GM19467 (cell line): ENCODE results near the gene NPAS1.
"Not testable (repeated sequence)": the region's sequence is repeated elsewhere in the genome, so short reads cannot be mapped to it uniquely, and the experiment has no call there.

Experiments
- ATAC-seq: cut with Tn5 transposase; IDR thresholded peaks from one replicate; pipeline ENCODE4 v1.9.1; 2021; ENCODE audit warnings: mild to moderate bottlenecking, moderate library complexity; ENCODE audit not compliant: unreplicated experiment

Gene NPAS1

DNA sequence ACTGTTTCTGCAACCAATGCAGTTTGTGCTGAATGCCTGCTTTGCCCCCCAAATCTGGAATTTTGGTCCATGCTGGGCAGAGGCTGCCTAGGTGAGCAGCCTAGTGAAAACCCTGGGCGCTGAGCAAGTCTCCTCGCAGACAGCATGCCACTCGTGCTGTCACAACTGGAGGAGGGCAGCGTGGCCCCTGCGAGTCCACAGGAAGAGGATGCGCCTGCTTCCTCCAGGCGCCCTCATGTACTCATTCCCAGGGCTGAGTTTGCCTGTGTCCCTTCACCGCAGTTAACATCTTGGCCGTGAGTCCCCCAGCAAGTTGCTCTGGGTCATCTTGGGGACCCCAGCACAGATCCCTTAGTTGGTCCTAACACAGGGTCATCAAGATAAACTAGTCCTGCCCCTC, 55.0 kb downstream of the NPAS1 start:
- no peak for ATAC-seq

GRCh38 chr19:47075179-47075810, 55.7 kb downstream of the NPAS1 start:
- ATAC-seq: no peak

GRCh38 chr19:47075941-47076340, 56.3 kb downstream of the NPAS1 start:
- ATAC-seq: no peak

- ATAC-seq: not testable (repeated sequence)
Observed at GRCh38 chr19:47078351-47078750, 58.7 kb downstream of the NPAS1 start.

DNA sequence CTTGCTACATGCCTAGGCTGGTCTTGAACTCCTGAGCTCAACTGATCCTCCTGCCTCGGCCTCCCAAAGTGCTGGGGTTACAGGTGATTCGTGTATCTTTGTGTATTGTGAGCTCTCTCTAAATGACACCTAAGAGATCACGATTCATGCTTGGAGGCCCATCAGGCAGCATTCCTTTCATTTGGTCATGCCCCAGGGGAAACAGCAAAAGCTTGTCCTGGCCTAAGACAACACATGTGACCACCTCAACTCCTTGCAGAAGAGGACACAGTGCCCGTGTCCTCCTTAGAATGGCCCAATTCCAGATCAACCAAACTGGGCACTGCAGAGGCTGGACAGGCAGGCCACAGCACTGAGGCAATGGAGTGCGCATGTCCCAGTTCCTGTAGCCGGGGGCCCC, 61.5 kb downstream of the NPAS1 start:
- no peak for ATAC-seq

- ATAC-seq: no peak
Observed at GRCh38 chr19:47082493-47082892, 62.9 kb downstream of the NPAS1 start.

- ATAC-seq: no peak
Observed at GRCh38 chr19:47084879-47085439, 65.3 kb downstream of the NPAS1 start.

GRCh38 chr19:47086280-47086679, 66.6 kb downstream of the NPAS1 start:
- ATAC-seq: no peak

DNA sequence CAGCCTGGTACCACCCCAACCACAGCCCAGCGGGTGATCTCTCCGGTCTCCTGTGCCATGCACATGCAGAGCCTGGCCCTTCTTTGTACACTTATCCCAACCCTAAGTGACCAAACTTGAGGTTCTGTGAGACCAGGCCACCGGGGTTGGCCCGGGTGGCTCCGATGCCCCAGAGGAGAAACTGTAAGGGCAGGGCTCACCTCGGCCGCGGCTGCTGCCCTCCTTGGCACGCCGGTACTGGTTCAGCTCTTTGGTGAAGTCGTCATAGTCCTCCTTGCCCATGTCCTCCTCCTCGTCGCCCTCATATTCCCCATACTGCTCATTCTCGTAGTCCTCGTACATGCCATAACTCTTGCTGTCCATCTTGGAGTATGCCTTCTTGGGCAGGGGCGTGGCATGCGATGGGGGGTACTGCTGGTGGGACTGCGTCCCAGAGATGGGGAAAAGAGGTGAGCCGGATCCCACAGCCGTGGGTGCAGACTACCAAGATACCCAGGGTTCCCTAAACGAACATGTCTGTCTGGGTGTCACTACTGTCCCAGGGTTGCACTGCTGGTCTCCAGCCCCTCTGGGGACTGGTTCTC, 70.2 kb downstream of the NPAS1 start:
- ATAC-seq: no peak

- ATAC-seq: no peak
Observed at GRCh38 chr19:47093254-47093653, 73.6 kb downstream of the NPAS1 start.

- ATAC-seq: no peak
Observed at GRCh38 chr19:47093841-47094240, 74.2 kb downstream of the NPAS1 start.

GRCh38 chr19:47094557-47095475, 75.2 kb downstream of the NPAS1 start:
- ATAC-seq: no peak
